BJ (cell line): Measurements from ENCODE around the gene ABCC1. TPM values are rescaled to one million over a fixed set of nuclear protein-coding genes. Genes with fewer than 3 reads are reported as not detected.
"Not testable (repeated sequence)": the region's sequence is repeated elsewhere in the genome, so short reads cannot be mapped to it uniquely, and the experiment has no call there.

Experiments used
- CTCF ChIA-PET: fragments of 350-600 bp; formaldehyde crosslinking; extraction: SDS; loops from one replicate; lab custom pipeline; 2021; ENCODE audit warnings: antibody characterized with exemption, inconsistent platforms; lab: Yijun Ruan, JAX
- POLR2A ChIA-PET: fragments of 300-600 bp; sonication (Branson Sonifier 250); formaldehyde crosslinking; extraction: SDS; loops from one replicate; lab custom pipeline; 2021; ENCODE audit warnings: antibody characterized with exemption; lab: Charles Lee
- DNase-seq: peaks from one replicate; pipeline ENCODE4 v3.0.0-alpha.2; 2011; ENCODE audit warnings: low read depth
- H3K27me3 ChIP-seq: 2 replicates; pipeline ENCODE4 v1.6.0; 2011; ENCODE audit warnings: low read length; ENCODE audit not compliant: control insufficient read depth, insufficient read depth
- H3K36me3 ChIP-seq: 2 replicates; pipeline ENCODE4 v1.5.1; 2011; ENCODE audit warnings: low read length; ENCODE audit not compliant: control insufficient read depth, insufficient read depth
- H3K4me3 ChIP-seq: 2 replicates; pipeline ENCODE4 v1.5.1; 2011; ENCODE audit warnings: low read depth, mild to moderate bottlenecking, control low read depth, low read length
- CTCF ChIP-seq: IDR thresholded peaks from 2 replicates; pipeline ENCODE4 v1.5.1; 2011; ENCODE audit warnings: low read depth, mild to moderate bottlenecking, control low read depth, inconsistent platforms, low read length, moderate library complexity; ENCODE audit not compliant: insufficient read depth
- polyA plus RNA-seq: library from polyadenylated mRNA; depleted of rRNA; stranded (reverse); fragments of >200 nt; gene quantifications from 2 replicates; pipeline ENCODE4 v1.2.3, GENCODE V29; 2011

The ABCC1 gene
- polyA plus RNA-seq, 1 experiment: 27.3 TPM

GRCh38 chr16:16186820-16187219, 237.4 kb downstream of the ABCC1 start:
- CTCF ChIA-PET: interaction anchor here (0.8 to 2.2 kb wide), 6 partner anchors 8 to 36 kb away, joined by 3 to 10 read pairs (median 4); no protein-coding TSS in a partner anchor
- H3K4me3 ChIP-seq: no peak overlapping the region
- TF ChIP-seq CTCF: no peak
- DNase-seq: no peak
- H3K27me3 ChIP-seq: peaks cover 3% of the 10 kb centered on the region; the same call in 1 of the 2 replicates
- no peaks in the 10 kb centered on the region for H3K36me3 ChIP-seq
- POLR2A ChIA-PET: no interaction called here

- ChIA-PET CTCF (no interaction called here), POLR2A (no interaction called here)
- H3K36me3 ChIP-seq: no peaks in the 10 kb centered on the region
- DNase-seq: no peak
- TF ChIP-seq CTCF: no peak
- H3K4me3 ChIP-seq: no peak overlapping the region
- peaks cover 3% of the 10 kb centered on the region; the same call in 1 of the 2 replicates for H3K27me3 ChIP-seq
Observed at GRCh38 chr16:16188827-16189226, 239.4 kb downstream of the ABCC1 start.

- no peak for DNase-seq
- Histone ChIP-seq H3K36me3 (no peaks in the 10 kb centered on the region), H3K4me3 (no peak overlapping the region), H3K27me3 (peaks cover 3% of the 10 kb centered on the region; the same call in 1 of the 2 replicates)
- no peak for TF ChIP-seq CTCF
- POLR2A ChIA-PET: no interaction called here
- CTCF ChIA-PET: no interaction called here
Observed at GRCh38 chr16:16189842-16190241, 240.4 kb downstream of the ABCC1 start.

- ChIA-PET CTCF (no interaction called here), POLR2A (no interaction called here)
- DNase-seq: no peak
- no peak overlapping the region for H3K4me3 ChIP-seq
- H3K27me3 ChIP-seq: peaks cover 3% of the 10 kb centered on the region; the same call in 1 of the 2 replicates
- TF ChIP-seq CTCF: no peak
- H3K36me3 ChIP-seq: no peaks in the 10 kb centered on the region
Observed at GRCh38 chr16:16190546-16190945, 241.1 kb downstream of the ABCC1 start.

- POLR2A ChIA-PET, DNase-seq, H3K36me3 ChIP-seq, CTCF ChIA-PET, H3K4me3 ChIP-seq, H3K27me3 ChIP-seq: not testable (repeated sequence)
Observed at GRCh38 chr16:16190966-16191365, 241.6 kb downstream of the ABCC1 start.

- Histone ChIP-seq H3K36me3 (no peaks in the 10 kb centered on the region), H3K27me3 (peaks cover 3% of the 10 kb centered on the region), H3K4me3 (no peak overlapping the region)
- CTCF ChIA-PET: no interaction called here
- POLR2A ChIA-PET: no interaction called here
- DNase-seq: no peak
- TF ChIP-seq CTCF: no peak
Observed at GRCh38 chr16:16191493-16192167, 242.2 kb downstream of the ABCC1 start.
